Measurements from ENCODE around the gene LRRD1. TPM values are rescaled to one million over a fixed set of nuclear protein-coding genes. Genes with fewer than 3 reads are reported as not detected.

Gene LRRD1
- total and polyA plus RNA-seq, 2 of the 13 experiments (the other 11 are each of a cell fraction or from before 2014, with no cell fraction given): 0.03 TPM; not detected in 1

DNA sequence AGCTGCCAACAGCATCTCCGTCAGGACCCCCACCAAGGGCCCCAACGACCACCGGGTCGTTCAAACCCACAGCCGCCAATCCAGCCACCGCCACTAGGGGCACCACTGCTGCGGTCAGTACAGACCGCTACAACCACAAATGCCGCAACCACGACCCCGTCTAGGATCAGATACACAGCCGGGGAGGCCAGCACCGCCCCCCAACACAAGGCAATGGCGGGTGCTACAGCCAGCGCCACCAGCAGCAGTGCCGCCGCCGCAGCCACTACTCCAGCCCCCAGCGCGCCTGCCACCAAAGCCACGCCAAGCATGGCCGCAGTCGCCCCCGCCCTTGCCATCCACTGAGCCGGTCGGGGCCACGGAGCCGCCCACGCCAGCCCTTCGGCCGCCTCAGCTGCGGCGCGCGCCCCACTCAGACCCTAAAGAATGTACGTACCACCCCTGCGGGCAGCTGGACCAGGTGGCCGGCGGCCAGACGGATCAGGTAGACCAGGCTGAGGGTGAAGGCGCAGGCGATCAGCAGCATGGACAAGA is 45.1 kb downstream of the LRRD1 start (continued):
- TF ChIP-seq, protein P1, sequence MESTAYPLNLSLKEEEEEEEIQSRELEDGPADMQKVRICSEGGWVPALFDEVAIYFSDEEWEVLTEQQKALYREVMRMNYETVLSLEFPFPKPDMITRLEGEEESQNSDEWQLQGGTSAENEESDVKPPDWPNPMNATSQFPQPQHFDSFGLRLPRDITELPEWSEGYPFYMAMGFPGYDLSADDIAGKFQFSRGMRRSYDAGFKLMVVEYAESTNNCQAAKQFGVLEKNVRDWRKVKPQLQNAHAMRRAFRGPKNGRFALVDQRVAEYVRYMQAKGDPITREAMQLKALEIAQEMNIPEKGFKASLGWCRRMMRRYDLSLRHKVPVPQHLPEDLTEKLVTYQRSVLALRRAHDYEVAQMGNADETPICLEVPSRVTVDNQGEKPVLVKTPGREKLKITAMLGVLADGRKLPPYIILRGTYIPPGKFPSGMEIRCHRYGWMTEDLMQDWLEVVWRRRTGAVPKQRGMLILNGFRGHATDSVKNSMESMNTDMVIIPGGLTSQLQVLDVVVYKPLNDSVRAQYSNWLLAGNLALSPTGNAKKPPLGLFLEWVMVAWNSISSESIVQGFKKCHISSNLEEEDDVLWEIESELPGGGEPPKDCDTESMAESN (CRISPR knock-in tag; conservative IDR thresholded peaks at IDR 0.05): 0 out of 2 replicates have a peak, but pooled peaks have one; percentile 22
- TF ChIP-seq SP140L (CRISPR knock-in tag; IDR thresholded peaks at IDR 0.05; ENCODE audit: borderline replicate concordance): no peak
- TF ChIP-seq BCL3 (CRISPR knock-in tag; IDR thresholded peaks at IDR 0.05): peak; percentile 79; the same call in 1 of the 2 replicates
- no peak for TF ChIP-seq ZNF614 (CRISPR knock-in tag; IDR thresholded peaks at IDR 0.05; ENCODE audit: borderline replicate concordance)
- TF ChIP-seq ZFP82 (CRISPR knock-in tag; IDR thresholded peaks at IDR 0.05; ENCODE audit: borderline replicate concordance): 0 out of 2 replicates have a peak, but pooled peaks have one; percentile 11
- TF ChIP-seq, protein P2, sequence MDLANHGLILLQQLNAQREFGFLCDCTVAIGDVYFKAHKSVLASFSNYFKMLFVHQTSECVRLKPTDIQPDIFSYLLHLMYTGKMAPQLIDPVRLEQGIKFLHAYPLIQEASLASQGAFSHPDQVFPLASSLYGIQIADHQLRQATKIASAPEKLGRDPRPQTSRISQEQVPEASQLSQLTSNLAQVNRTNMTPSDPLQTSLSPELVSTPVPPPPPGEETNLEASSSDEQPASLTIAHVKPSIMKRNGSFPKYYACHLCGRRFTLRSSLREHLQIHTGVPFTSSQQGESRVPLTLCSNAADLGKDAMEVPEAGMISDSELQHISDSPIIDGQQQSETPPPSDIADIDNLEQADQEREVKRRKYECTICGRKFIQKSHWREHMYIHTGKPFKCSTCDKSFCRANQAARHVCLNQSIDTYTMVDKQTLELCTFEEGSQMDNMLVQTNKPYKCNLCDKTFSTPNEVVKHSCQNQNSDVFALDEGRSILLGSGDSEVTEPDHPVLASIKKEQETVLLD (CRISPR knock-in tag; IDR thresholded peaks at IDR 0.05; ENCODE audit: low read depth): 0 out of 2 replicates have a peak, but pooled peaks have one; percentile 23
- TF ChIP-seq ZNF83 (CRISPR knock-in tag; IDR thresholded peaks at IDR 0.05; ENCODE audit: borderline replicate concordance): no peak
- no peak for TF ChIP-seq NFE2L1 (CRISPR knock-in tag; IDR thresholded peaks at IDR 0.05; ENCODE audit: borderline replicate concordance)

Data from HepG2 (cell line).